NCI-H2196 (cell line): ENCODE data around the gene HMOX1.

ENCODE experiments used
- DNase-seq: peaks from one replicate; lab custom pipeline; 2025; ENCODE audit not compliant: unreplicated experiment; lab: John Stamatoyannopoulos, UW

Gene HMOX1

DNA sequence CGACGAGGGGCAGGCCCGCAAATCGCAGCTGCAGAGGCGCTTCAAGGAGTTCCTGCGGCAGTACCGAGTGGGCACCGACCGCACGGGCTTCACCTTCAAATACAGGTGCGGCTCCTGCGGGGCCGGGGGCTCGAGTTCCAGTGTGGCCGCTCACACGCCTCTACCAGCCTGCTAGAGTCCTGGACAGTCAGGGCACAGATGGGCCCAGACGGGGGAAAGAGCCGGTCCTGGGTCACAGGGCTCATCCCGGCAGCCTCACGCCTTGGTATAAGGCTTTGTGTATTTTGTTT is 19.6 kb downstream of the HMOX1 start:
- no peak for DNase-seq

DNA sequence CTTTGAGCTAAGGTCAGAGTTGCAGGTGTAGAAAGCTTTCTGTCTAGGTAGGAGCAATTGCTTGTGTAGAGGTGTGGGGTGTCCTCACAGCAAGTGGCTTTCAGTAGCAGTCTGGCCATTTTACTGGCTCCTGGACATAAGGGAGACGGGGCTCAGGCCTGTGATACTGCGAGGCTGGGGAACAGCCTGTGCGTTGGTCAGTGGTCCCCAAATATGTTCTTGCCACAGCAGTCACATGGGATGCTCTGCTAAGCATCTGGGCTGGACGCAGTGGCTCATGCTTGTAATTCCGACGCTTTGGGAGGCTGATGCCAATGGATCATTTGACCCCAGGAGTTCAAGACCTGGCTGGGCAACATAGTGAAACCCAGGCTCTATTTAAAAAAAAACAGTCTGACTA is 21.0 kb downstream of the HMOX1 start:
- no peak for DNase-seq

DNA sequence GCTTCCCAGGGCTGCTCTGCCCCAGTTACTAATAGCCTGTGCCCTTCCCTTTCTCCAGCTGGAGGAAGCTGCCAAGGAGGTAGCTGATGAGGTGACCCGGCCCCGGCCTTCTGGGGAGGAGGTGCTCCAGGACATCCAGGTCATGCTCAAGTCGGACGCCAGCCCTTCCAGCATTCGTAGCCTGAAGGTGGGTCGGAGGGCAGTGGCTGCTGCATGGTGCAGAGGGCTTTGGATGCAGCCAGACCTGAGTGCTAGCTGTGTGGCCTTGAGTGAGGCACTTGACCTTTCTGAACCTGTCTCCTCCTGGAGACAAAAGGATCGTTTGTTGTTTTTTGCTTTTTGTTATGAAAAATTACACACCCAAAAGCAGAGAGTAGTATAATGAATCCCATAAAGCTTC is 22.5 kb downstream of the HMOX1 start:
- no peak for DNase-seq

DNA sequence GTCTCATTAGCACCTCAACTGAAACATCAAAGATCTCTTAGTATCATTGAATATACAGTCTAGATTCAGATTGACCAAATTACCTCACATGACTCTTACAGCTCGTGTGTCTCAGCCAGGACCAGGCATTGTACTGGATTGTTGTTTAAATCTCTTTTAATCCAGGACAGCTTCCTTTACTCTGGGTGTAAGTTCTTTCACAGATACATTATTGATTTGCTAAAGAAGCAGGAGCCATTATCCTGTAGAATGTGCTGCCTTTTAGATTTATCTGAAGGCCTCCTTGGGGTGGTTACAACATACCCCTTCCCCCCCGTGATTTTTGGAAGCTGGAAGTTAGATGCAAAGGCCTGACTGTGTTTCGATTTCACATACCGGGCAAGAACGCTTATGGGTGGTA is 23.3 kb downstream of the HMOX1 start:
- no peak for DNase-seq

DNA sequence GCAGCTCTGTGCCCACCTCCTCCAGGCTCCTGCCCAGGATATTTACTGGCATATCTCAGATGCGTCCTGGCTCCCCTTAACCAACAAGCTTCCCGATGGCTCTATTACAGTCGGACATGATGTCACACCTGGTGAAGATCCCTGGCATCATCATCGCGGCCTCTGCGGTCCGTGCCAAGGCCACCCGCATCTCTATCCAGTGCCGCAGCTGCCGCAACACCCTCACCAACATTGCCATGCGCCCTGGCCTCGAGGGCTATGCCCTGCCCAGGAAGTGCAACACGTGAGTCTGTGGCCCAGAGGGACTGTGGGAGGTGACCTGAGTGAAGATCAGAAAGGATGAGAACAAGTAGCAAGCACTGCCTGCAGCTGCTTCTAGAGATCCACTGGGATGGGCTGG is 25.5 kb downstream of the HMOX1 start:
- no peak for DNase-seq

DNA sequence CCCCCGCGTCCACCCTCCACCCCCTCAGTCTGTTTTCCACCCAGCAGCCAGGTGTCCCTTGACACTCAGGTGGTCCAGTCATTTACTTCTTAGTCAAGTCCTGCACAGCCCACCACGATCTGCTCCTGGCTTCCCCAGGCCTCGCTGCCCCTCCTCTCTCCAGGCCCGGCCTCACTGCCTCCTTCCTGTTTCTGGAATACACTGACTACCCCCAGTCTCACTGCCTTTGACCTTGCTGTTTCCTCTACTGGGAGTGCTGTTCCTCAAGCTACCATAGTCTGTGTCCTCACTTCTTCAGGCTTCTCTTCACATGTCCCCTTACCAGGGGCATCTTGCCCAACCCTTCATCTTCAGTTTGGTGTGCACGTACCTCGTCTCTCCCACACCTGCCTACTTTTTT is 26.5 kb downstream of the HMOX1 start:
- no peak for DNase-seq

DNA sequence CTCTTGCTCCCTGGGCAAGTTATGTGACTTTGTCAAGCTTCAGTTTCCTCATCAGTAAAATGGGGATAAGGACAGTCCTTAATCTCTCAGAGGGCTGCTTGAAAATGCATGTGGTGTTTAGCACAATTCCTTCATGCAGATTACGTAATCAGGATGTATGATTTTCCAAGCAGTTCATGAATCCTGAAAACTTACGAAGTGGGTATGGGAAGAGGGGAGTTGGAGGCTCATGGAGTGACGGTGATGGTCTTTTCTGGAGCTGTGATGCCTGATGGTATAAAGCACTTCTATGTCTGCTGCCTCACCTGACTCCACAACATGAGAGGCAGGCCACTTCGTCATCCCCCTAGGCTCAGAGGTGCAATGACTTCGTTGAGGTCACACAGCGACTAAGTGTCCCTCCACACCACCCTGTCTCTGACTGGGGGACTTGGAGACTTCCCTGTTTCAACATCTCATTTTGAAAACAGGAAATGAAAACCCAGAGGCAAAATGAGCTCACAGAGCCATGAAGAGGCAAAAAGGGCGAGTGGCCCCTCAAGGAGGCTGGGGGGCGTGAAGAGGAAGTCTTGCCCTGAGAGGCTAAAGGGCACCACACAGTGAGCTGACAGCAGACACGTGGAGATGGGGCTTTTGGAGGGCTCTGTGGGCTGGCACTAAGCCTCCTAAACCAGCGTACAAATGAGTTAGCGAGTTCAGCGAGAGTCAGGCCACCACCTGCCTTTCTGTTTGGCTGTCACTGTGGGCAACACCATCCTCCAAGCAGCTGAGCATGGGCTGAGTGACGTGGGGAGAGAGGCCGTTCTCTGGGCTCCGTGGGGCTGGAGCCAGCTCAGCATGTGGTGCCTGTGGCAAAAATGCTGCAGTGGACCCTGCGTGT is 29.1 kb downstream of the HMOX1 start:
- DNase-seq, result no peak

DNA sequence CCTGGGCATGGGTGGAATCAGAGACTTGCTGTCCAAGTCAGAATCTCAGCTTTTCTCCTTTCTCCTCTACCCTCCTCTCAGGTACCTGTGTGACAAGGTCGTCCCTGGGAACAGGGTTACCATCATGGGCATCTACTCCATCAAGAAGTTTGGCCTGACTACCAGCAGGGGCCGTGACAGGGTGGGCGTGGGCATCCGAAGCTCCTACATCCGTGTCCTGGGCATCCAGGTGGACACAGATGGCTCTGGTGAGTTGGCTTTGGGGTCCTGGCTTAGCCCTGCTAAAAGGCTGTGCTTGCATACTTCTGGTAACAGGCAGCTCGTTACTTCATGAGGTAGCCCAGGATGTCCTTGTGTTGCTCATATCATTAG is 29.8 kb downstream of the HMOX1 start:
- DNase-seq, result no peak

DNA sequence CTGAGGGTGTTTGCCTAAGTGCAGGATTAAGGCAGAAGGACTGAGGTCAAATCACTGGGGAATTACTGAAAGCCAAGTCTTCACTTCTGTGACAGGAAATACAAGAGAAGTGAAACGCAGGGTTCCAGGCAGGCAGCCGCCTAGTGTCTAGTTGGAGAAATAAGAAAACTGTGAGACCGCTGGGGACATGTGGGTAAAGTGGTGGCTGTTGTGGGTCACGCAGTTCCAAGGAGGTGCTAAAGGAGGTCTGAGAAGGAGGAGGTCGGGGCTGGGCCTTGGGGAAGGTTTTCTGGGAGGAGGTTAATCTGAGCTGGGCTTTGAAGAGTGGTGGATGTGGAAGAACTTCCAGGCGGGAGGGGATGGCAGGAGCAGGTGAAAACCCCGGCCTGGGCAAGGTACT is 30.2 kb downstream of the HMOX1 start:
- DNase-seq, result no peak

DNA sequence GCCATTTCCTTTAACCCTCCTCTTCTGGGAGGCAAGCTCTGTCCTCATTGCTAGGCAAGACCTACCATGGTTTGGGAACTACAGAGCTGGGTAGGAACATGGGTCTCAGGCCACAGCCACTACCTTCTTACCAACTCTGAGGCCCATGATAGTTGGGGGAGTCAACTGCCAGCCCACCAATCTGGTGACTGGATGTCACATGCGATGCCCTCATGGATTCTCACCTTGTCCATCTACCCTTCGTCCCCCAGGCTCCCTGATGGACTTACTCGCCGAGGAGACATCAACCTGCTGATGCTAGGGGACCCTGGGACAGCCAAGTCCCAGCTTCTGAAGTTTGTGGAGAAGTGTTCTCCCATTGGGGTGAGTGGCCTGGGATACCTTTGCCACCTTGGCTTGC is 32.7 kb downstream of the HMOX1 start:
- DNase-seq, result no peak

DNA sequence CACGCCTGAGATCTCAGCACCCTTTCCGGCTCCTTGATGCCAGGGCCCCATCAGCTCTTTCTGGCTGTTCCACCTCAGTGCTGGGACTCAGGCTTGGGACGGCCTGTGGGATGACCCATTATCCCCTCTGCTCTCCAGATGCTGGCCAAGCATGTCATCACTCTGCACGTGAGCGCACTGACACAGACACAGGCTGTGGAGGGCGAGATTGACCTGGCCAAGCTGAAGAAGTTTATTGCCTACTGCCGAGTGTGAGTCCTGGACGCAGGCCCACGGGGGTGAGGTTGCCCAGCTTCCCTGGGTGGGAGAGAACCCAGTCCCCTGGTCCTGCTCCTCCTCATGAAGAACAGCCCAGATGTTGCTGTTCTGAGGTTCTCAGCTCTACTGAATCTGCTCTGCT is 36.7 kb downstream of the HMOX1 start:
- DNase-seq, result no peak

DNA sequence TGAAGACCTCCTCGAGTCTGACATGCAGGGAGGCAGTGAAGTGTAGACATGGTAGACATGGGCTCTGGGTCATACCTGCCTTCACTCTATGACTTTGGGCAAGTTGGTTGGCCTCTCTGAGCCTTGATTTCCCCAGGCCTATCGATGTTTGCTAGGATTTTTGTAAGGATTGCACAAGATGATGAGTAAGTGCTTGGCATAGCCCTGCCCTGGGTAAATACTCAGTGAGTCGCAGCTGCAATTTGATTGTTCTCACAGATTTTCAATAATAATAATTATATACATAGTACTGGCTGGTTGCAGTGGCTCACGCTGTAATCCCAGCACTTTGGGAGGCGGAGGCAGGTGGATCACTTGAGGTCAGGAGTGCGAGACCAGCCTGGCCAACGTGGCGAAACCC is 37.2 kb downstream of the HMOX1 start:
- no peak for DNase-seq

DNA sequence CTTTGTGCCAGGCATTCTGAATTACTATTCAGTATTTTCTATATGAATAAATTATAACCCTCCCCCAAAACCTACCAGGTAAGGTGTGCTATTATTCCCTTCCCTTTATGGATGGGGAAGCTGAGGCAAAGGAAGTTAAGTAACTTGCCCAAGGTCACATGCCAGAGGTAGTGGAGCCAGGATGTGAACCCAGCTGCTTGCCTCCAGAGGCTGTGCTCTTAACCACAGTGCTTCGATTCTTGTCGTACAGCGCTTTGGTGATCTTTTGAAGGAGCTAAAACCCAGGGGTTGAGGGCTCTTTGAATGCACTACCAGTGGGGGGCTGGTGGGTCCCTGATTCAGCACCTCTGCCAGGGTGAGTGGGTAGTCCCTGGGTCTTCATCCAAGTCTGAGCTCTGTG is 37.8 kb downstream of the HMOX1 start:
- no peak for DNase-seq

DNA sequence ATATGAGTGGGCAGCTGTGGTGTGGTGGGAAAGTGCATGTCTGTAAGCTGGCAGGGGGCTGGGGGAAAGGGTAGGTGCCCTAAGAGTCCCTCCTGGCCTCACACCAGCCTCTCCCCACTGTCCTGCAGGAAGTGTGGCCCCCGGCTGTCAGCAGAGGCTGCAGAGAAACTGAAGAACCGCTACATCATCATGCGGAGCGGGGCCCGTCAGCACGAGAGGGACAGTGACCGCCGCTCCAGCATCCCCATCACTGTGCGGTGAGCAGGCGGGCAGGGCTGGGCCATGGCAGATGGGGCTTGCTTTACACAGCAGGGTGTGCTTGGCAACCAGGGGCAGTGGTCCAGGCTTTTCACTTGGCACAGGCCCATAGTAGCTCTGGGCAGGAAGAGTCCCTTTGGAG is 38.9 kb downstream of the HMOX1 start:
- DNase-seq, result no peak

DNA sequence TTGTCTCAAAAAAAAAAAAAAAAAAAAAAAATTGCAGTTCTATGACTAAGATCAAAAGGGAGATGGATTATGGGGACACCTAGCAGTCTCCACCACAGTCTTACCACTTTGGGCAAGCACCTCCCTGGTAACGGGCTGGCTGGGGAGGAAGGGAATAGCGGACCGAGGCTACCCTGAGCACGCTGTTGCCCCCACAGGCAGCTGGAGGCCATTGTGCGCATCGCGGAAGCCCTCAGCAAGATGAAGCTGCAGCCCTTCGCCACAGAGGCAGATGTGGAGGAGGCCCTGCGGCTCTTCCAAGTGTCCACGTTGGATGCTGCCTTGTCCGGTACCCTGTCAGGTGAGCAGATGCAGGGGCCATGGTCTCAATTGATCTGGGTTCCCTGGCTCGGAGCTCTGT is 40.2 kb downstream of the HMOX1 start:
- no peak for DNase-seq

DNA sequence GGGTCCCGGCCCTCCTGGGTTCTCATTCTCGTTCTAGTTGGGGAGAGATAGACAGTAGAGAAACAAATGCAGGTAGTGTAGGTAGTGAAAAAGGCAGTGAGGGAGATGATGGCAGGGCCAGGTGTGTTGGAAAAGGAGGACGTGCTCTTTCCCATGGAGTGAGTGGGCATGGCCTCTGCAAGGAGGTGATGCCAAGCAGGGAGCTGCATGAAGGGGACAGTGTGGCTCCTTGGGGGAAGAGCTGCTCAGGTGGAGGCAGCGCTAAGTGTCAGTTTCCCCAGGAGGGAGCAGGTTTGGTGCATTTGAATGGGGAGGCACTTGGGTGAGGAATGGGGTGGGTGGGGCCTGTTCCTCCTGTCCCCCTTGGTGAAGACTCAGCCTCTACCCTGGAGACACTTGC is 41.2 kb downstream of the HMOX1 start:
- no peak for DNase-seq

DNA sequence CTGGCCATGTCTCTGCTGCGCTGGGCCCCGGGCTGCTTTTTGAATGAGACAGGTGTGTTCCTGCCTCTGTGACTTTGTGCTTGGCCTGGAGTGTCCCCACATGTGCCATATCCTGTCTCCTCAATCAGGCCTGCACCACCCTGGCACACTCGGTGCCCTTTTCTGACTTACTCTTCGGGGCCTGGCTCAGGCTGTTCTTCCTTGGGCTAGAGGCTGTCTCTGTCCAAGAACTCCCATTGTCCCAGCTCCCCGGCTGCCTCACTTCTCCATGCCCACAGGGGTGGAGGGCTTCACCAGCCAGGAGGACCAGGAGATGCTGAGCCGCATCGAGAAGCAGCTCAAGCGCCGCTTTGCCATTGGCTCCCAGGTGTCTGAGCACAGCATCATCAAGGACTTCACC is 42.0 kb downstream of the HMOX1 start:
- no peak for DNase-seq

DNA sequence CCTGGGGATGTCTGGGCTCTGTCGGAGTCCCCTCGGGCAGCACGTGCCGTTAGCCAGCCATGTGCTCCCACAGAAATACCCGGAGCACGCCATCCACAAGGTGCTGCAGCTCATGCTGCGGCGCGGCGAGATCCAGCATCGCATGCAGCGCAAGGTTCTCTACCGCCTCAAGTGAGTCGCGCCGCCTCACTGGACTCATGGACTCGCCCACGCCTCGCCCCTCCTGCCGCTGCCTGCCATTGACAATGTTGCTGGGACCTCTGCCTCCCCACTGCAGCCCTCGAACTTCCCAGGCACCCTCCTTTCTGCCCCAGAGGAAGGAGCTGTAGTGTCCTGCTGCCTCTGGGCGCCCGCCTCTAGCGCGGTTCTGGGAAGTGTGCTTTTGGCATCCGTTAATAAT is 43.2 kb downstream of the HMOX1 start:
- DNase-seq, result no peak

DNA sequence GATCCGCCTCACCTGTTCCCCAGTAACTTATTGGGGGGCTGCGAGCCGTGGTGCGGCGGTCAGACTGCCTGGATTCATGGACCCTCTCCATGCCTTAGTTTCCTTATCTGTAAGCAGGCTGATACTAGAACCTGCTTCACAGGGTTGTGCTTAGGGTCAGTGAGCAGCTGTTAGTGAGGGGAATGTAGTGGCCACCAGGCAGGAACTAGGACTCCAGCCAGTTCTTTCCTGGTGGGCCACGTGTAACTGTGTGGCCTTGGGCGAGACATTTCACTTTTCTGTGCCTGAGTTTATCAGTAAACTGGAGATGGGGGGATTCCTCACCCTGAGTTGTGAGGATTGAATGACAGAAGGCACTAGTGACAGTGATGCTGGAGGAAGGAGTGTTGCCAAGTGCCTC is 43.9 kb downstream of the HMOX1 start:
- no peak for DNase-seq

DNA sequence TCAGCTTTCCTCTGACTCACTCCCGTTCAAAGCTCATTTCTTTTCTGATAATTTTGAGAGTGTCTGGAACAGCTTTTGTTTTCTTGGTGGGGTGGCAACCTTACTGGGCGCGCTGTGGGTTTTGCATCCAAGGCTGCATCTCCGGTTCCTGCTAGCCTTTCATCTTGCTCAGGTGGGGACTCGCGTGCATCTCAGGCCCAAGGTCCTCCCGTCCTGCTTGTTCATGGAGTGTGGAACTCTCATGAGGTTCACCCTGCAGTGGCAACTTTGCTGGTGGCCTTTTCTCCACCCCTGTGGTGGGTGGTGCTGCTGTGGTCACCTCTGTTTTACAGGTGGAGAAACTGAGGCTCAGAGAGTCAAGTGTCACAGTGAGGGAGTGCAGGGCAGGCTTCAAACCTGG is 44.6 kb downstream of the HMOX1 start:
- DNase-seq, result no peak

DNA sequence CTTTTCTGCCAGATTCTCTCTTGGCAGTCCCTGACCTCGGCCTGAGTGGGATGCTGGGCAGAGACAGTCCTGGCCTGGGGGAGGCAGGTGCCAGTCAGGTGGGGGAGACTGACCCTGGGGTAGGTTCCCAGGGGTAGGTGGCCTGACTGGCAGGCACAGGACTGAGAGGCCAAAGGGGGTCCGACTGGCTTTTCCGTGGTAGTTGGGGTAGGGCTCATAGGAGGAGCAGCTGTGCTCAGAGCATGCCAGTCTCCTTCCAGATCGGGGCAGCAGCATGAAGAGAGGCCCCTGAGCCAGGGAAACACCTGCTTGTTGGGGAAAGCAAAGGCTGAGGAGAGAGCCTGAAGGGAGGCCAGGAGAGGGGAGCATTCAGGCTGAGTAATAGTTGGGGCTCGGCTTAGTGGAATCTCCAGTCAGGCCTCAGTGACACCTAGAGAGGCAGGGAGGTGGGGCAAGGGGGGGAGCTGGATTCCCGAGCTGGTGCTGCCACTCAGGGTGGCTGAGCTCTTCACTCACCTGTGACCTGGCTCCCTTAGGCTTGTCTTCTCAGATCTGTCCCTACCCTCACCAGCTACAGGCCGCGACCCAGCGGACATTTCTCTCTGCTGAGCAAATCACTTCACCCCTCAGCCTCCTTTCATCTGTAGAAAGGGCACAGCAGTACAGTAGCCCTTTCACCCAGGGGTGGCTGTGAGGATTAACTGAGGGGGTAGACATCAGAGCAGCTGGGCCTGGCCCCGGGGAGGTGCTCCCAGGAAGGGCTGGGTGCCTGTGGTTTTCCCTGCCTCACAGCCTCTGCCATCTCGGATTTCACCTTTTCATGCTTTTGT is 45.3 kb downstream of the HMOX1 start:
- DNase-seq, result peak; percentile 46

DNA sequence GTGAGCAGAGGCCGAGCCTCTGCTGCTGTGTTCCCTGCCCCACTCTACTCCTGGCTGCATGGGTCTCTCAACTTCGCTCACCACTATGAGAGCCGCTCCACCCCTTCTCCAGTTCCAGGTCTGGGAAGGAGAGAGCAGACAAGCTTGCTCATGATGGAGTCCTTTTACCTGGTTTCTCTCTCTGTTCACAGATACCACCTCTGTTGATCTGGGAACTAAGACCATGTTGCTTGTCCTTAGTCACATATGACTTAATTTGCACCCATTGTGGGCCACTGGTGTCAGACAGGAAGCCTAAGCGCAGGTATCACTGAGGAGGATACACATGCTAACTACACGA is 45.9 kb downstream of the HMOX1 start:
- DNase-seq, result no peak

DNA sequence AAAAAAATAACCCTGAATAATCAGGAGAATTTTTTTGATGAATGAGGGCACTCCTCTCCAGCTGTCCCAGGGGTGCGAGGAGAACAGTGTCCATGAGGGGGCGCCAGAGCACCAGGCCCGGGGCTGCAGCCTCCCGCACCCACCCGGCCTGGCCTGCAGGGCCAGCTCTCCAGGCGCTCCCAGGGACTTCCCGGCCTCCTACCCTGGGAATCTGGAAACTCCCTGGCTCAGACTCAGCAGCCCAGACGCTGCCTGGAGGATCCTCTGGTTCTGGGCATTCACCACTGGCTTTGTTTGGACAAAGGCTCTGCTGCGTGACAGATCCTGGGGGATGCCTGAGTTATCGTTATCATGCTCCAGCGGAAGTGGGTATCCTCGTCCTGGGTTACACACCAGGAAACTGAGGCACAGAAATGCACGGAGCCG is 50.0 kb downstream of the HMOX1 start:
- DNase-seq, result peak; percentile 68
